SU-DHL-6 (cell line): ENCODE data around the gene PALM.

ENCODE experiments used
- CTCF ChIP-seq: fragments of 200-600 bp; sonication (generic); IDR thresholded peaks from one replicate; pipeline ENCODE4 v1.5.1; 2017; ENCODE audit warnings: antibody characterized with exemption, mild to moderate bottlenecking, low read length, moderate library complexity; ENCODE audit not compliant: insufficient read depth, poor library complexity, severe bottlenecking
- EZH2phosphoT487 ChIP-seq: fragments of 200-600 bp; sonication (generic), shearing (Covaris generic); conservative IDR thresholded peaks from 2 replicates; pipeline ENCODE4 v1.6.1; 2018; ENCODE audit warnings: mild to moderate bottlenecking, antibody characterized with exemption, low read length, moderate library complexity, mixed read lengths

- TF ChIP-seq CTCF (no peak), EZH2phosphoT487 (no peak)
These were observed 44.1 kb downstream of the PALM start for GRCh38 chr19:752652-753517.
